K562 (cell line): Measurements from ENCODE around the gene DCUN1D3. TPM values are rescaled to one million over a fixed set of nuclear protein-coding genes. Genes with fewer than 3 reads are reported as not detected.

Experiments
- ARID2 ChIP-seq: fragments of 450-650 bp; IDR thresholded peaks from 2 replicates; pipeline ENCODE4 v1.6.1; 2017; ENCODE audit warnings: antibody characterized with exemption, mild to moderate bottlenecking
- CSDE1 ChIP-seq, 2 experiments: fragments of 450-650 bp; IDR thresholded peaks; 2 replicates each; pipeline ENCODE4 v1.6.1; 2016; ENCODE audit warnings: mild to moderate bottlenecking in 1 of 2
- DIDO1 ChIP-seq: fragments of 450-650 bp; IDR thresholded peaks from 2 replicates; pipeline ENCODE4 v1.6.1; 2016; ENCODE audit warnings: low read depth, missing biosample characterization, missing genetic modification characterization
- FOXJ2 ChIP-seq: fragments of 200-800 bp; sonication (Bioruptor generic); IDR thresholded peaks from 2 replicates; pipeline ENCODE4 v1.6.1; 2016; ENCODE audit warnings: missing genetic modification characterization, missing compliant biosample characterization
- MBD1 ChIP-seq: fragments of 250-450 bp; sonication (Bioruptor Pico); IDR thresholded peaks from 2 replicates; pipeline ENCODE4 v1.8.0; 2022; ENCODE audit warnings: inconsistent platforms
- PBX2 ChIP-seq, 2 experiments: IDR thresholded peaks in 1 of 2; conservative IDR thresholded peaks in 1 of 2; 2 replicates each; pipeline ENCODE4 v1.6.1; 2016; ENCODE audit warnings: low read depth in 2 of 2, mild to moderate bottlenecking in 1 of 2, missing compliant biosample characterization in 1 of 2, missing genetic modification characterization in 1 of 2, moderate library complexity in 1 of 2
- POLR2AphosphoS5 ChIP-seq: IDR thresholded peaks from 2 replicates; pipeline ENCODE4 v1.6.1; 2011; ENCODE audit warnings: mild to moderate bottlenecking, low read depth, low read length, moderate library complexity; ENCODE audit not compliant: control insufficient read depth, insufficient read depth
- SNIP1 ChIP-seq: fragments of 450-650 bp; IDR thresholded peaks from 2 replicates; pipeline ENCODE4 v1.7.1; 2017; ENCODE audit warnings: low read depth, mild to moderate bottlenecking
- TEAD4 ChIP-seq, 2 experiments: sonication (generic) in 1 of 2; formaldehyde crosslinking in 1 of 2; IDR thresholded peaks; 2 replicates each; pipeline versions ENCODE4 v1.6.1 to v1.8.0; 2012 to 2022; ENCODE audit warnings: borderline replicate concordance in 1 of 2, inconsistent platforms in 1 of 2, low read length in 1 of 2, mild to moderate bottlenecking in 1 of 2, missing genetic modification reagents in 1 of 2
- VEZF1 ChIP-seq: fragments of 200-800 bp; sonication (Bioruptor generic); IDR thresholded peaks from 2 replicates; pipeline ENCODE4 v1.6.1; 2017; ENCODE audit warnings: missing genetic modification characterization, missing compliant biosample characterization
- ZNF212 ChIP-seq: fragments of 450-650 bp; formaldehyde crosslinking; IDR thresholded peaks from 2 replicates; pipeline ENCODE4 v1.4.0; 2020; ENCODE audit warnings: mild to moderate bottlenecking
- ZNF3 ChIP-seq: fragments of 250-450 bp; sonication (Bioruptor Pico); IDR thresholded peaks from 2 replicates; pipeline ENCODE4 v1.5.0; 2021; ENCODE audit warnings: mild to moderate bottlenecking, moderate library complexity
- ZNF445 ChIP-seq: fragments of 250-450 bp; sonication (Bioruptor Pico); IDR thresholded peaks from 2 replicates; pipeline ENCODE4 v1.4.0; 2020; ENCODE audit warnings: low read depth, mild to moderate bottlenecking, moderate library complexity
- ZNF507 ChIP-seq: conservative IDR thresholded peaks from 2 replicates; pipeline ENCODE4 v1.6.1; 2017; ENCODE audit warnings: missing genetic modification characterization, missing compliant biosample characterization
- ZNF589 ChIP-seq: fragments of 200-800 bp; sonication (Bioruptor generic); IDR thresholded peaks from 2 replicates; pipeline ENCODE4 v1.6.1; 2016; ENCODE audit warnings: low read depth, missing genetic modification characterization, missing compliant biosample characterization
- ZNF695 ChIP-seq: fragments of 450-650 bp; formaldehyde crosslinking; IDR thresholded peaks from 2 replicates; pipeline ENCODE4 v1.4.0; 2020; ENCODE audit warnings: mild to moderate bottlenecking, moderate library complexity
- ZNF717 ChIP-seq: fragments of 250-450 bp; sonication (Bioruptor Pico); IDR thresholded peaks from 2 replicates; pipeline ENCODE4 v1.5.0; 2021
- ZNF778 ChIP-seq: fragments of 450-650 bp; formaldehyde crosslinking; IDR thresholded peaks from 2 replicates; pipeline ENCODE4 v1.4.0; 2020; ENCODE audit warnings: mild to moderate bottlenecking, moderate library complexity
- ZNF79 ChIP-seq: fragments of 250-450 bp; sonication (Bioruptor Pico); IDR thresholded peaks from 2 replicates; pipeline ENCODE4 v1.4.0; 2020; ENCODE audit warnings: low read depth, mild to moderate bottlenecking, moderate library complexity
- ZNF830 ChIP-seq: fragments of 250-450 bp; sonication (Bioruptor Pico); IDR thresholded peaks from 2 replicates; pipeline ENCODE4 v1.5.0; 2021; ENCODE audit warnings: mild to moderate bottlenecking
- polyA plus RNA-seq, 8 experiments: library from polyadenylated mRNA; depleted of rRNA in 4 of 8; stranded (reverse) in 5 of 8; unstranded in 3 of 8; fragments of >200 nt; fragmentation: Nextera tagmentation in 2 of 8; fragmentation: Illumina TruSeq in 1 of 8; extraction: Ambion mirVana in 2 of 8; extraction: Trizol in 1 of 8; gene quantifications; 2 replicates each; pipeline versions ENCODE4 v1.2.1 to v1.2.3, GENCODE V29; 2011 to 2014; ENCODE audit warnings: inconsistent platforms in 1 of 8, missing spikeins in 1 of 8
- total RNA-seq, 7 experiments: library from RNA; depleted of rRNA in 6 of 7; stranded (reverse); fragments of >200 nt in 6 of 7; fragmentation: Illumina TruSeq in 2 of 7; extraction: Trizol in 2 of 7; gene quantifications; 2 replicates each; pipeline versions ENCODE4 v1.2.1 to v1.2.3, GENCODE V29; 2011 to 2021; ENCODE audit warnings: low replicate concordance in 1 of 7
- TF ChIP-seq, protein P1 (sequence below): fragments of 450-650 bp; formaldehyde crosslinking; IDR thresholded peaks from 2 replicates; pipeline ENCODE4 v1.4.0; 2022; ENCODE audit warnings: missing genetic modification characterization

DCUN1D3 gene
- total and polyA plus RNA-seq, 9 of the 15 experiments (the other 6 are each of a cell fraction or from before 2014, with no cell fraction given), result 1.0 to 4.7 (median 2.2) TPM

GRCh38 chr16:20944861-20945574 lies 44.9 kb upstream of the DCUN1D3 start (continued):
- TF ChIP-seq VEZF1 (peak; percentile 85), DIDO1 (tag) (peak; percentile 99), ZNF79 (CRISPR knock-in tag) (peak; percentile 99), ZNF717 (CRISPR knock-in tag) (peak; percentile 97), POLR2AphosphoS5 (no peak), SNIP1 (no peak), TEAD4 (IDR thresholded peaks at IDR 0.05; ENCODE audit: low read length) (peak; percentile 57), TEAD4 (CRISPR knock-in tag; IDR thresholded peaks at IDR 0.05; ENCODE audit: borderline replicate concordance) (no peak), ZNF212 (CRISPR knock-in tag) (peak; percentile 99), PBX2 (CRISPR knock-in tag; IDR thresholded peaks at IDR 0.05; ENCODE audit: low read depth) (no peak), PBX2 (tag; conservative IDR thresholded peaks at IDR 0.05; ENCODE audit: low read depth) (peak; percentile 91), ZNF445 (peak; percentile 99), ZNF778 (CRISPR knock-in tag) (0 out of 2 replicates have a peak, but pooled peaks have one; percentile 64), ZNF589 (CRISPR knock-in tag) (peak; percentile 100), FOXJ2 (tag) (peak; percentile 78), ZNF830 (CRISPR knock-in tag) (peak; percentile 100), CSDE1 (IDR thresholded peaks at IDR 0.05) (no peak), ZNF695 (CRISPR knock-in tag) (peak; percentile 93), ZNF3 (CRISPR knock-in tag) (peak; percentile 97), MBD1 (CRISPR knock-in tag) (peak; percentile 98), ARID2 (no peak), ZNF507 (tag) (peak; percentile 83)
- TF ChIP-seq, protein P1, sequence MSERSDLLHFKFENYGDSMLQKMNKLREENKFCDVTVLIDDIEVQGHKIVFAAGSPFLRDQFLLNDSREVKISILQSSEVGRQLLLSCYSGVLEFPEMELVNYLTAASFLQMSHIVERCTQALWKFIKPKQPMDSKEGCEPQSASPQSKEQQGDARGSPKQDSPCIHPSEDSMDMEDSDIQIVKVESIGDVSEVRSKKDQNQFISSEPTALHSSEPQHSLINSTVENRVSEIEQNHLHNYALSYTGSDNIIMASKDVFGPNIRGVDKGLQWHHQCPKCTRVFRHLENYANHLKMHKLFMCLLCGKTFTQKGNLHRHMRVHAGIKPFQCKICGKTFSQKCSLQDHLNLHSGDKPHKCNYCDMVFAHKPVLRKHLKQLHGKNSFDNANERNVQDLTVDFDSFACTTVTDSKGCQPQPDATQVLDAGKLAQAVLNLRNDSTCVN, result peak; percentile 100
